Activated CD8-positive, alpha-beta memory T cell treated with anti-CD3 and anti-CD28 coated beads for 36 hours (primary cell): ENCODE measurements around the gene LGR6. TPM values are rescaled to one million over a fixed set of nuclear protein-coding genes. Genes with fewer than 3 reads are reported as not detected.
"Not testable (repeated sequence)": the region's sequence is repeated elsewhere in the genome, so short reads cannot be mapped to it uniquely, and the experiment has no call there.

Experiments
- CTCF ChIA-PET: fragments of 350-600 bp; sonication (Branson Sonifier 250); formaldehyde crosslinking; loops from one replicate; lab custom pipeline; 2021; ENCODE audit warnings: antibody characterized with exemption; lab: Charles Lee
- POLR2A ChIA-PET: fragments of 350-600 bp; sonication (Branson Sonifier 250); formaldehyde crosslinking; loops from one replicate; lab custom pipeline; 2021; ENCODE audit warnings: antibody characterized with exemption; lab: Charles Lee
- total RNA-seq, 2 experiments: library from RNA; stranded (reverse); gene quantifications; one replicate each; pipeline ENCODE4 v1.2.3, GENCODE V29; 2021

The LGR6 gene
- total RNA-seq, 2 experiments from 2014 or later = 0.08 to 0.11 TPM

- CTCF ChIA-PET = interaction anchor here (1.6 kb wide), 1 partner anchor 20 kb away, joined by 4 read pairs; no protein-coding TSS in a partner anchor
- POLR2A ChIA-PET = interaction anchor here (0.7 kb wide), 1 partner anchor 481 kb away, joined by 3 read pairs; no protein-coding TSS in a partner anchor
These were observed 7.3 kb upstream of the LGR6 start for GRCh38 chr1:202186327-202186726.

DNA sequence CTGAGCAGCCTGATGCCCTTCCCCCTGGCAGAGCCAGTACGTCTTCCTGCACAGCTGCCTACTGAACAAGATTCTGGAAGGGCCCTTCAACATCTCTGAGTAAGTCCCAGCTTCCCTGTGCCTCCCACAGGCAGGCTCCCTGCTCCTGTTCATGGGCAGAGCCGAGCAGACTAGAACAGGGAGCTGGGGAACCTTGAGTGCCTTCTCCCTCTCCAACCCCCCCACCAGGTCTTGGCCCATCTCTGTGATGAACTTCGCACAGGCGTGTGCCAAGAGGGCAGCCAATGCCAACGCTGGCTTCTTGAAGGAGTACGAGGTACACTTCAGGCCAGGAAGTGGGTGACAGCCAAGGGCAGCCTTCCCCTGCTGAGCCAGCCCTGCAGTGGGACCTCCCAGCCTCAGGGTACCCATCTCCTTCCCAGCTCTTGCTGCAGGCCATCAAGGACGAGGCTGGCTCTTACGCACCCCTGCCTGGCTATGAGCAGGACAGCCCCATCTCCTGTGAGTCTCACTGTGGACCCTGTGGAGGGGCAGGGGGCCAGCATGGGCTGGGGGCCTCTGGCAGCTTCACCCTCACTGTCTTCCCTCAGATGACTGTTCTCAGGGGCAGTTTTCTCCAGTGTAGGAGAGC is 6.4 kb upstream of the LGR6 start:
- POLR2A ChIA-PET = interaction anchor here (0.7 kb wide), 1 partner anchor 480 kb away, joined by 3 read pairs; no protein-coding TSS in a partner anchor
- CTCF ChIA-PET = interaction anchor here (0.7 kb wide), 1 partner anchor 12 kb away, joined by 3 read pairs; no protein-coding TSS in a partner anchor

DNA sequence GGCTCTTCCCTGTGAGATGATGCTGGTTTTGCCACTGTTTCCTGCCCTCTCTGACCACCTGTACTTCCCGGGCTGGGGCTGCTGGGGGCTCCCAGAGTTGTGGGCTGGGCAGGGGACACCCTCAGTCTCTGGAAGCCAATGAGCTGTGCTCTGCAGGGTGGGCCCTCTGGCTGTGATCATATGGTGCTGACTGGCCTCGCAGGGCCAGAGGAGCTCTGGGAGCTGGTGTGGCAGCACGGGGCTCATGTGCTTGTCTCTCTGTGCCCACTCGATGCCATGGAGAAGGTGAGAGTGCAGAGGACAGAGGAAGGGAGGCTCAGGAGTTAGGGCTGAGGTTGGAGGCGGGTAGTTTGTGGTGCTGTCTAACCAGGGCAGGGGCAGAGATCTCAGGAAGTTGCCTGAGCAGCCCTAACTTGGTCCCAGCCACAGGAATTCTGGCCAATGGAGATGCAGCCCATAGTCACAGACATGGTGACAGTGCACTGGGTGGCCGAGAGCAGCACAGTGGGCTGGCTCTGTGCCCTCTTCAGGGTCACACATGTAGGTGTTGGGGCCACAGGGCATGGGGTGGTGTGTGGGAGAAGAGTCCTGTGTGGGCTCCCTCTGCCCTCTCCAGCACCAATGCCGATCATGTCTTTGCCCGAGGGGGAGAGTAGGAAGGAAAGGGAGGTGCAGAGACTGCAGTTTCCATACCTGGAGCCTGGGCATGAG is 5.7 kb upstream of the LGR6 start:
- POLR2A ChIA-PET = no interaction called here
- CTCF ChIA-PET = interaction anchor here (0.7 to 1.3 kb wide), 2 partner anchors 12 kb away, joined by 3 to 4 read pairs; no protein-coding TSS in a partner anchor

GRCh38 chr1:202189001-202189790 is 4.4 kb upstream of the LGR6 start:
- ChIA-PET POLR2A (no interaction called here), CTCF (interaction anchor here (0.6 to 2.4 kb wide), 13 partner anchors 11 to 234 kb away, joined by 3 to 18 read pairs (median 4); no protein-coding TSS in a partner anchor)

DNA sequence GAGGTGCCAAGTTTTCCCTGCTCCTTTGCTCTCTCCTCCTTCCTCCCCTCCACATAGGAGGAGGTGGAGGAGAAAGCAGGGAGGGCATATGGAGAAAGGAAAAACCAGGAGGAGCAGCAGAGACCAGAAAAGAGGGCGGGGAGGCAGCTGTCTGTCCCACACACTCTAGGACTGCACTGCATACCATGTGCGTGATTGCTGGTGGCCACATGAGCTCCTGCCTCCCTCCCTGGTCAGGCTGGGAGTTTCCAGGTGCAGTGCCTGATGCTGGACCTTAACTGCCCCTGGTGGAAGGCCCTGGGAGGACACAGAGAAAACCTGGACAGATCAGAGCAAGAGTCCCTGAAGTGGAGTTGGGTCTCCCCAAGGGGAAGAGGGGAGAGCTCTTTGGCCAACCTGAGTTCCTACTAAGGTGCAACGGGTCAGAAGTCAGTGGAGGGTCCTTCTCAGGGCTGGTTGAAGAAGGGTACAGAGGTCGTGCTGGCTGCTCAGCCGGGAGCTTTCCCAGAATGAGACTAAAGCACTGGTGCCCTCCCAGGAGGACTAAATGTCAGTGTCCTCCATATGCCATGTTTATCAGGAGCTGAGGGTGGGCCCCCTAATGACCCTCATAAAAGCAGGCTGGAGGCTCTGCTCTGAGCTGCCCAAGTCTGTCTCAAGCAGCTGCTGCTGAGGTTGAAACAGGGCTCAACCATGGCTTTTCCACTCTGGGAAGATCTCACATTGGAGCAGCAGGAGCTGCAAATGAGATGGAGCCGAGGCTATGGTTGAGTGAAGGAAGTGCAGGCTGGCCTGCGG is 3.5 kb upstream of the LGR6 start:
- ChIA-PET CTCF (interaction anchor here (0.8 to 2.4 kb wide), 8 partner anchors 10 to 126 kb away, joined by 3 to 18 read pairs (median 5); no protein-coding TSS in a partner anchor), POLR2A (no interaction called here)

DNA sequence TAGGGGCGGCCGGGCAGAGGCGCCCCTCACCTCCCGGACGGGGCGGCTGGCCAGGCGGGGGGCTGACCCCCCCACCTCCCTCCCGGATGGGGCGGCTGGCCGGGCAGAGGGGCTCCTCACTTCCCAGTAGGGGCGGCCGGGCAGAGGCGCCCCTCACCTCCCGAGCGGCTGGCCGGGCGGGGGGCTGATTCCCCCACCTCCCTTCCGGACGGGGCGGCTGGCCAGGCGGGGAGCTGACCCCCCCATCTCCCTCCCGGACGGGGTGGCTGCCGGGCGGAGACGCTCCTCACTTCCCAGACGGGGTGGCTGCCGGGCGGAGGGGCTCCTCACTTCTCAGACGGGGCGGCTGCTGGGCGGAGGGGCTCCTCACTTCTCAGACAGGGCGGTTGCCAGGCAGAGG is 2.2 kb upstream of the LGR6 start:
- CTCF ChIA-PET, POLR2A ChIA-PET: not testable (repeated sequence)

DNA sequence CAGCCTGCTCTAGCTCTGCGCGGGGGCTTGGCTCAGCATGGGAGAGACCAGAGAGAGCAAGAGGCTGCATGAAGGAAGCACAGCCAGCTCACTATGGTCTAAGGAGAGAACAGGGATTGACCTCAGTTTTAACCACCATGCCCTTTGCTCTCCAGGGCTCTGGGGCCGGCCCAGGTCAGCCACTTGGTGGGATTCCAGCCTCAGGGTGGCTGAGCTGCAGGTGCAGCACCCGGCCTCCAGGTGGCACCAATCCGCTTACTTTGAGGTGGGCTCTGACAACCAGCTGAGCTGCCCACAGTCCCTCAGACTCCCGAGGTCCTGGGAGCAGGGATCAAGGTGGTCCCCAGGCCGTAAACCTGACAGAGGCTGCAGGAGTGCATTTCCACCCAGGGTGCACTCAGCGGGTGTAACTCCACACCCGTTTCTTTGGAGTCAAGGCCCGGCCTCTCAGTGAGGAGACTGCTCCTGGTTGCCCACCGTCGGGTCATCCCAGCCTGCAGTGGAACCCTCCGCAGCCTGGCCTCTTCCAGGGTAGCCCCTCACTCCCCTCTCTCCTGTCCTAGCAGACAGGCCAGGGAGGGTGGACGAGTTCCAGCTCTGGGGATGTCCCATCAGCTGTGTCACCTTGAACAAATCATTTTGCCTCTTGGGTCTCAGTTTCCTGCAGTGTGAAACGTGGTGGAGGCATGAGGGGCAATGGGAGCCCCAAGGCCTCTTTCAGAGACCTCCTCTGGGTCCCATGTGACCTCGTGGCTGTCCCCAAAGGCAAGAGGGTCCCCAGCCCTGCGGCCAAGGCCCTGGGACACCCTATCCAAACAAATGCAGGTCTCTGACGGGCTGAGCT is 607 bp upstream of the LGR6 start:
- POLR2A ChIA-PET = interaction anchor here (0.6 kb wide), 1 partner anchor 43 kb away, joined by 11 read pairs; no protein-coding TSS in a partner anchor

GRCh38 chr1:202194328-202194648 is 689 bp downstream of the LGR6 start:
- ChIA-PET POLR2A (no interaction called here), CTCF (interaction anchor here (1.0 to 3.0 kb wide), 8 partner anchors 9 to 525 kb away, joined by 3 to 16 read pairs (median 7); partner anchors contain the start of gene PTPN7)

More for the DNA sequence above, 607 bp upstream of the LGR6 start:
- CTCF ChIA-PET = interaction anchor here (0.6 to 3.0 kb wide), 22 partner anchors 10 to 1145 kb away, joined by 3 to 25 read pairs (median 4); partner anchors contain the start of gene PTPN7

DNA sequence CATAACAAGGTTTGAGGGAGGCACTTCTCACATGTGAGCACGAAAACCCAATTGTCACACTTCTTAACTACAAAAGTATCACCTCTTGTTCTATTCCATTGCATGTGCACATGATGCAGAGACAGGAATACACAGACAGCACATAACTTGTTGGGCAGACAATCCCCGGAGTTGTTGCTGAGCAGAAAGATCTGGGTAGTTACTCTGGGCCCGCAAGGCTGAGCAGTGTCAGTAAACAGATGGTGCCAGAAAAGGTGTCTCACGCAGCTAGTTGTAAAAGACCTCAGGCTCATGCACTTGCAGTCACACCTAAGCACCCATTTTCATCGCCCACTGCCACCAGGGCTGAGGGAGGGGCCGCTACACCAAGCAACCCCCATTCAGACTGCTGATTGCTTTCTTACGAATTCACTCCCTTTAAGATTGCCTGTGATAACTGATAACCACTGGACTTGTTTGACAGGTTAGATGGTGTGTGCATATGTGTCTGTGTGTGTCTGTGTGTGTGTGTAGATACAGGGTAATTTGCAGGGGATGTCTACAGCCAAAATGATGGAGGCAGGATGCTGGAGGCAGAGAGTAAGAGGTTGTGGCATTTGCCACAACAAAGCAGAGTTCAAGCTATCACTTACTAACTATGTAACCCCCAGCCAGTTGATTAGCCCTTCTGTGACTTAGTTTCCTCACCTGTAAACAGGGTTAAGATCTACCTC is 4.2 kb downstream of the LGR6 start:
- ChIA-PET POLR2A (no interaction called here), CTCF (no interaction called here)

GRCh38 chr1:202198366-202198724 is 4.7 kb downstream of the LGR6 start:
- CTCF ChIA-PET = no interaction called here
- POLR2A ChIA-PET = no interaction called here

GRCh38 chr1:202199040-202199889 is 5.7 kb downstream of the LGR6 start:
- CTCF ChIA-PET = interaction anchor here (1.2 kb wide), 2 partner anchors 9 to 11 kb away, joined by 4 to 8 read pairs; no protein-coding TSS in a partner anchor
- POLR2A ChIA-PET = no interaction called here

GRCh38 chr1:202200112-202200548 is 6.5 kb downstream of the LGR6 start:
- POLR2A ChIA-PET = no interaction called here
- CTCF ChIA-PET = interaction anchor here (1.2 kb wide), 2 partner anchors 10 to 12 kb away, joined by 4 to 8 read pairs; no protein-coding TSS in a partner anchor

DNA sequence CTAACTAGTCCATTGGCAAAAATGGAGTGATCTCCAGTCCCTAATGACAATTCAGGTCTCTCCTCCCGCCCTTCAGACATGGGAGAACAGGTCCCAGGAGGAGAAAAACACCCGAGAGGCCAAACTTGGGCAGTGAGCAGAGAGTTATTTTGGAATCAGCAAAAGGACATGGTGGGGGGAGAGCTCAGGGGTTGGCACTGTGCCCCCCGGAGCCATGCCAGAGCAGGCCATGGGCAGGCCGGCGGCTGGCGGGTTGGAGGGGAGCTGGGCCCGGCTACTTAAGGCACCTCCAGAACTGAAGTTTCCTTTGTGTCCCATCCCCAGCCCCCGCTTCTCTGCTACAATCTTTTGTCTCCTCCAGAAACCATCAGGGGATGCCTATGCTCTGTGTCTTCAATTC is 7.1 kb downstream of the LGR6 start:
- POLR2A ChIA-PET = no interaction called here
- CTCF ChIA-PET = interaction anchor here (1.2 to 1.4 kb wide), 3 partner anchors 11 to 12 kb away, joined by 4 to 8 read pairs (median 5); no protein-coding TSS in a partner anchor

DNA sequence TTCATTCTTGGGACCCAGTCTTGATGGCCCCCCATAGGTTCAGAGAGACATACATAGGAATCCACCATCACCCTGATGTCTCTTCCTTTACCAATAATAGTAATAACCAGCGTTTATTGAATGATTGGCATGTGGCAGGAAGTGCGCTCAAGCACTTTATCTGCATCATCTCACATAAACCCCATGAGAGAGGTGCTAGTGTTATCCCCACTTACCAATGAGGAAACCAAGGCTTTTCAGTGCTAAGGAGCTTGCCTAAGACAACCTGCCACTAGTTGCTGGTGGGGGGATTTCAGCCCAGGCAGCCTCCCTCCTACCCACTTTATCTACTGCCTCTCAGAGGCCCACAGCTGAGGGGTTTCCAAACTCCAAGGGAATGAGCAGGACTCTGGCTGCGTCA is 7.7 kb downstream of the LGR6 start:
- ChIA-PET CTCF (interaction anchor here (1.4 kb wide), 1 partner anchor 11 kb away, joined by 5 read pairs; no protein-coding TSS in a partner anchor), POLR2A (no interaction called here)

DNA sequence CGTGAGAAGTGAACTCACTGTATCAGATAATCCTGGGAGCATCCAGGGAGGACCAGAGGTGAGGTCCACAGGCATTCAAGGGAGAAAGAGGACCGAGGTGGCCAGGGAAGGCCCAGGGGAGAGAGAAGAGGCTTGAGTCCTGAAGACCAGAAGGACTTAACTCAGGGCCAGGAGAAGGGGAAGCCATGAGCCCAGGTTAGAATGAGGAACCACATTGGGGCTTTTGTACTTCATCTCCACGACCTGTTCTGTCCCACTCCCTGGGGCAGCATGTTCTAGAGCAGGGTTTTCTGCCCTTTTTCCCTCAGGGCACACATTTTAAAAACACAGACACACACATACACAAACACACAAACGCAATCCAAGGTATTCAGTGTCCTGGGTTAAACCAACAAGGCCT is 8.4 kb downstream of the LGR6 start:
- ChIA-PET CTCF (interaction anchor here (0.6 to 2.3 kb wide), 3 partner anchors 9 to 511 kb away, joined by 3 to 8 read pairs (median 5); partner anchors contain the start of gene LGR6), POLR2A (no interaction called here)
